NCI-H524 treated with DMSO at 0.1 percent for 48 hours (cell line): ENCODE measurements around the gene RARB.

Experiments
- DNase-seq: peaks from one replicate; lab custom pipeline; 2025; lab: John Stamatoyannopoulos, UW

Gene RARB

GRCh38 chr3:25448750-25449692 lies 21.0 kb downstream of the RARB start:
- no peak for DNase-seq

GRCh38 chr3:25449857-25450256 lies 21.8 kb downstream of the RARB start:
- DNase-seq, result no peak

- no peak for DNase-seq
Measured at GRCh38 chr3:25452192-25452591, 24.1 kb downstream of the RARB start.

GRCh38 chr3:25452740-25453139 lies 24.7 kb downstream of the RARB start:
- no peak for DNase-seq

GRCh38 chr3:25453619-25454004 lies 25.5 kb downstream of the RARB start:
- no peak for DNase-seq

- DNase-seq, result no peak
Measured at GRCh38 chr3:25454005-25454927, 26.2 kb downstream of the RARB start.

GRCh38 chr3:25455441-25456132 lies 27.5 kb downstream of the RARB start:
- DNase-seq, result no peak

GRCh38 chr3:25456723-25457670 lies 28.9 kb downstream of the RARB start:
- no peak for DNase-seq

- DNase-seq, result no peak
Measured at GRCh38 chr3:25457671-25458419, 29.8 kb downstream of the RARB start.

- DNase-seq, result no peak
Measured at GRCh38 chr3:25458420-25458814, 30.4 kb downstream of the RARB start.

- no peak for DNase-seq
Measured at GRCh38 chr3:25460751-25461150, 32.7 kb downstream of the RARB start.

- DNase-seq, result no peak
Measured at GRCh38 chr3:25461946-25462345, 33.9 kb downstream of the RARB start.

GRCh38 chr3:25462495-25462894 lies 34.4 kb downstream of the RARB start:
- DNase-seq, result no peak

- DNase-seq, result no peak
Measured at GRCh38 chr3:25463836-25464418, 35.9 kb downstream of the RARB start.

- DNase-seq, result no peak
Measured at GRCh38 chr3:25465266-25465860, 37.3 kb downstream of the RARB start.

GRCh38 chr3:25468866-25469319 lies 40.8 kb downstream of the RARB start:
- DNase-seq, result no peak

- no peak for DNase-seq
Measured at GRCh38 chr3:25469558-25469957, 41.5 kb downstream of the RARB start.

GRCh38 chr3:25471081-25471768 lies 43.2 kb downstream of the RARB start:
- DNase-seq, result no peak

GRCh38 chr3:25472153-25472552 lies 44.1 kb downstream of the RARB start:
- peak; percentile 8 for DNase-seq
